H1 (cell line): ENCODE measurements around the gene MYL6. TPM values are rescaled to one million over a fixed set of nuclear protein-coding genes. Genes with fewer than 3 reads are reported as not detected.
A peak's percentile ranks its signal among the peaks of the same experiment; 100 is the strongest.

Experiments
- CTCF ChIA-PET: fragments of 300-600 bp; sonication (Branson Sonifier 250); formaldehyde crosslinking; loops from one replicate; lab custom pipeline; 2021; ENCODE audit not compliant: partially characterized antibody; lab: Charles Lee
- POLR2A ChIA-PET: fragments of 300-600 bp; sonication (Branson Sonifier 250); formaldehyde crosslinking; loops from one replicate; lab custom pipeline; 2021; ENCODE audit warnings: inconsistent platforms; ENCODE audit not compliant: partially characterized antibody; lab: Charles Lee
- DNase-seq, 2 experiments: peaks; one replicate each; pipeline versions ENCODE4 v3.0.0 to v3.0.0-alpha.2; 2010 to 2022; ENCODE audit warnings: low spot score in 2 of 2, low read depth in 1 of 2, mixed read lengths in 1 of 2
- FAIRE-seq: peaks from 2 replicates; lab custom pipeline; 2011; peaks lifted over from hg19 to GRCh38; lab: Jason Lieb, UNC
- H2AFZ ChIP-seq: 2 replicates; pipeline ENCODE4 v1.8.1; 2012; ENCODE audit warnings: low read length, inconsistent platforms
- H2AK5ac ChIP-seq: 2 replicates; pipeline ENCODE4 v1.6.1; 2013; ENCODE audit warnings: low read depth, low read length
- H2BK120ac ChIP-seq: replicated peaks from 2 replicates; pipeline ENCODE3; 2013; ENCODE audit warnings: low read depth, low read length, inconsistent platforms
- H2BK12ac ChIP-seq: 2 replicates; pipeline ENCODE4 v1.6.1; 2013; ENCODE audit warnings: low read depth, low read length
- H2BK15ac ChIP-seq: 2 replicates; pipeline ENCODE4 v1.6.1; 2013; ENCODE audit warnings: low read length
- H2BK20ac ChIP-seq: 2 replicates; pipeline ENCODE4 v1.6.1; 2013; ENCODE audit warnings: low read length
- H2BK5ac ChIP-seq: 2 replicates; pipeline ENCODE4 v1.6.1; 2013; ENCODE audit warnings: low read depth, low read length
- H3K14ac ChIP-seq: 2 replicates; pipeline ENCODE4 v1.6.1; 2013; ENCODE audit warnings: inconsistent platforms; ENCODE audit not compliant: insufficient read length
- H3K18ac ChIP-seq: 2 replicates; pipeline ENCODE4 v1.6.1; 2013; ENCODE audit warnings: low read length; ENCODE audit errors: extremely low read depth
- H3K23ac ChIP-seq: 2 replicates; pipeline ENCODE4 v1.6.1; 2013; ENCODE audit warnings: inconsistent platforms; ENCODE audit not compliant: insufficient read length
- H3K23me2 ChIP-seq: 2 replicates; pipeline ENCODE4 v1.6.1; 2013; ENCODE audit warnings: low read depth, low read length
- H3K27ac ChIP-seq: 2 replicates; pipeline ENCODE4 v1.6.1; 2011; ENCODE audit warnings: low read depth, low read length, inconsistent platforms
- H3K27me3 ChIP-seq, 4 experiments: replicated peaks in 1 of 4; 1 replicate in 1 of 4; 2 replicates in 3 of 4; pipeline versions ENCODE4 v1.6.1 to v1.8.1; 2011 to 2013; ENCODE audit warnings: low read length in 3 of 4, mild to moderate bottlenecking in 3 of 4, inconsistent platforms in 2 of 4, mixed read lengths in 2 of 4, moderate library complexity in 1 of 4; ENCODE audit not compliant: control insufficient read depth in 3 of 4, insufficient read depth in 3 of 4; ENCODE audit errors: extremely low read depth in 1 of 4
- H3K36me3 ChIP-seq, 4 experiments: 2 replicates each; pipeline versions ENCODE4 v1.6.1 to v1.8.1; 2011 to 2013; ENCODE audit warnings: mild to moderate bottlenecking in 4 of 4, low read length in 3 of 4, moderate library complexity in 2 of 4, control low read depth in 1 of 4, inconsistent platforms in 1 of 4; ENCODE audit not compliant: insufficient read depth in 4 of 4, control insufficient read depth in 2 of 4
- H3K4ac ChIP-seq: replicated peaks from 2 replicates; pipeline ENCODE3; 2013; ENCODE audit warnings: low read length, low read depth, mixed read lengths, inconsistent platforms; ENCODE audit not compliant: insufficient read length
- H3K4me1 ChIP-seq, 4 experiments: replicated peaks in 1 of 4; 1 replicate in 1 of 4; 2 replicates in 3 of 4; pipeline versions ENCODE4 v1.6.1 to v1.8.1; 2011 to 2013; ENCODE audit warnings: low read length in 3 of 4, inconsistent platforms in 2 of 4, mixed read lengths in 1 of 4; ENCODE audit not compliant: insufficient read depth in 4 of 4, control insufficient read depth in 3 of 4
- H3K4me2 ChIP-seq, 2 experiments: 2 replicates each; pipeline versions ENCODE4 v1.6.1 to v1.8.1; 2011 to 2013; ENCODE audit warnings: low read depth in 2 of 2, low read length in 2 of 2, control low read depth in 1 of 2, inconsistent platforms in 1 of 2, mild to moderate bottlenecking in 1 of 2; ENCODE audit not compliant: insufficient read depth in 1 of 2
- H3K4me3 ChIP-seq, 4 experiments: fragments of 200-600, 300-600 bp in 1 of 4; sonication (generic), shearing (Covaris generic), sonication (Bioruptor Twin) in 1 of 4; 2 replicates each; pipeline versions ENCODE4 v1.5.1 to v1.8.1; 2011 to 2016; ENCODE audit warnings: low read length in 4 of 4, low read depth in 3 of 4, control low read depth in 2 of 4, inconsistent platforms in 2 of 4, mild to moderate bottlenecking in 2 of 4, mixed read lengths in 1 of 4, moderate library complexity in 1 of 4; ENCODE audit not compliant: insufficient read depth in 2 of 4; ENCODE audit errors: extremely low read depth in 1 of 4
- H3K56ac ChIP-seq: replicated peaks from 2 replicates; pipeline ENCODE3; 2013; ENCODE audit warnings: low read depth, mild to moderate bottlenecking, mixed read lengths, low read length, inconsistent platforms; ENCODE audit not compliant: insufficient read length
- H3K79me1 ChIP-seq: 2 replicates; pipeline ENCODE4 v1.6.1; 2013; ENCODE audit warnings: low read depth, low read length, control low read depth
- H3K79me2 ChIP-seq, 2 experiments: 2 replicates each; pipeline versions ENCODE4 v1.6.1 to v1.8.1; 2012 to 2013; ENCODE audit warnings: low read length in 2 of 2, mild to moderate bottlenecking in 2 of 2, inconsistent platforms in 1 of 2; ENCODE audit not compliant: insufficient read depth in 2 of 2, control insufficient read depth in 1 of 2
- H3K9ac ChIP-seq, 4 experiments: replicated peaks in 1 of 4; 1 replicate in 1 of 4; 2 replicates in 3 of 4; pipeline versions ENCODE4 v1.6.1 to v1.8.1; 2011 to 2013; ENCODE audit warnings: low read depth in 3 of 4, low read length in 3 of 4, control low read depth in 2 of 4, mild to moderate bottlenecking in 2 of 4, moderate library complexity in 2 of 4, inconsistent platforms in 1 of 4; ENCODE audit errors: extremely low read depth in 1 of 4
- H3K9me3 ChIP-seq, 2 experiments: 2 replicates each; pipeline versions ENCODE4 v1.6.1 to v1.8.1; 2012 to 2013; ENCODE audit warnings: mild to moderate bottlenecking in 2 of 2, moderate library complexity in 2 of 2, control low read depth in 1 of 2, inconsistent platforms in 1 of 2, low read depth in 1 of 2, low read length in 1 of 2, mixed read lengths in 1 of 2; ENCODE audit not compliant: insufficient read depth in 2 of 2
- H4K20me1 ChIP-seq, 2 experiments: replicated peaks in 1 of 2; 2 replicates each; pipeline versions ENCODE3 to v1.8.1; 2011 to 2013; ENCODE audit warnings: inconsistent platforms in 2 of 2, low read length in 2 of 2, mild to moderate bottlenecking in 1 of 2; ENCODE audit not compliant: insufficient read depth in 2 of 2, control insufficient read depth in 1 of 2
- H4K5ac ChIP-seq: 2 replicates; pipeline ENCODE4 v1.6.1; 2013; ENCODE audit warnings: low read length, low read depth, mixed read lengths, inconsistent platforms; ENCODE audit not compliant: insufficient read length
- H4K8ac ChIP-seq: 2 replicates; pipeline ENCODE4 v1.8.0; 2013; ENCODE audit warnings: mild to moderate bottlenecking, moderate library complexity, low read length, inconsistent platforms; ENCODE audit not compliant: insufficient read depth; ENCODE audit errors: extremely low read depth
- H4K91ac ChIP-seq: replicated peaks from 2 replicates; pipeline ENCODE3; 2013; ENCODE audit warnings: low read length, mixed read lengths, inconsistent platforms; ENCODE audit not compliant: insufficient read length
- CEBPB ChIP-seq: IDR thresholded peaks from 2 replicates; pipeline ENCODE4 v1.6.1; 2012; ENCODE audit warnings: low read depth, low read length
- EP300 ChIP-seq, 2 experiments: IDR thresholded peaks; 1 replicate in 1 of 2; 2 replicates in 1 of 2; pipeline ENCODE4 v1.6.1; 2011 to 2012; ENCODE audit warnings: low read depth in 2 of 2, low read length in 2 of 2, mild to moderate bottlenecking in 2 of 2, borderline replicate concordance in 1 of 2, inconsistent platforms in 1 of 2, moderate library complexity in 1 of 2
- EZH2 ChIP-seq: fragments of 200-600 bp; sonication (generic); IDR thresholded peaks from 2 replicates; pipeline ENCODE4 v1.7.1; 2012; ENCODE audit warnings: low read depth, mild to moderate bottlenecking, moderate library complexity, low read length, inconsistent platforms; ENCODE audit not compliant: severe bottlenecking
- JUN ChIP-seq: IDR thresholded peaks from 2 replicates; pipeline ENCODE4 v1.6.1; 2011; ENCODE audit warnings: low read depth, mild to moderate bottlenecking, improper control_type of control experiment, low read length
- KDM1A ChIP-seq: fragments of 200-600, 300-600 bp; sonication (generic); IDR thresholded peaks from 2 replicates; pipeline ENCODE4 v1.7.1; 2016; ENCODE audit warnings: mild to moderate bottlenecking, low read length, borderline replicate concordance
- RAD21 ChIP-seq, 2 experiments: IDR thresholded peaks in 1 of 2; conservative IDR thresholded peaks in 1 of 2; 2 replicates each; pipeline ENCODE4 v1.6.1; 2011; ENCODE audit warnings: low read depth in 2 of 2, low read length in 2 of 2, improper control_type of control experiment in 1 of 2, inconsistent platforms in 1 of 2, mild to moderate bottlenecking in 1 of 2, moderate library complexity in 1 of 2
- SIN3A ChIP-seq, 2 experiments: IDR thresholded peaks in 1 of 2; conservative IDR thresholded peaks in 1 of 2; 2 replicates each; pipeline ENCODE4 v1.6.1; 2011 to 2012; ENCODE audit warnings: low read length in 2 of 2, improper control_type of control experiment in 1 of 2, low read depth in 1 of 2, mild to moderate bottlenecking in 1 of 2
- TAF7 ChIP-seq: optimal IDR thresholded peaks from 2 replicates; pipeline ENCODE3; 2011; ENCODE audit warnings: low read depth, mild to moderate bottlenecking, inconsistent platforms, low read length, moderate library complexity, borderline replicate concordance
- WGBS, 2 experiments: shearing (Covaris generic) in 1 of 2; methylation state at CpG; one replicate each; pipeline versions ENCODE4 v1.1.6 to v1.1.7; 2013 to 2015; ENCODE audit warnings: low lambda C conversion rate in 2 of 2, mixed read lengths in 2 of 2, inconsistent platforms in 1 of 2, low coverage in 1 of 2, missing lambda C conversion rate in 1 of 2; ENCODE audit not compliant: insufficient replicate concordance in 2 of 2, insufficient coverage in 1 of 2, insufficient read length in 1 of 2; ENCODE audit errors: extremely low coverage in 1 of 2, missing lambda C conversion rate in 1 of 2; 5-methylcytosine and 5-hydroxymethylcytosine counted together
- polyA plus RNA-seq, 7 experiments: library from polyadenylated mRNA; depleted of rRNA in 3 of 7; stranded (reverse) in 5 of 7; unstranded in 2 of 7; fragments of >200 nt in 5 of 7; fragments of 200-250 nt in 2 of 7; gene quantifications; 1 replicate in 5 of 7; 2 replicates in 1 of 7; 4 replicates in 1 of 7; pipeline versions ENCODE4 v1.2.1 to v1.2.3, GENCODE V29; 2011 to 2013; ENCODE audit warnings: missing spikeins in 2 of 7, mixed read lengths in 2 of 7
- total RNA-seq: library from RNA; stranded (reverse); fragmentation: NEBNext Ultra II Directional; extraction: Animal tissue kit (Norgen Biotek cat#: 25700); gene quantifications from 2 replicates; pipeline ENCODE4 v1.2.1, GENCODE V29; 2021

MYL6 gene
- total and polyA plus RNA-seq, 2 of the 8 experiments (the other 6 are each of a cell fraction or from before 2014, with no cell fraction given) = 1,130 to 2,279 TPM

- Histone ChIP-seq H2AK5ac (no peak overlapping the region), H3K79me2 (peaks cover 3 to 13% of the 10 kb centered on the region in 2 experiments; a peak in 3 of 4 replicates), H4K5ac (no peak overlapping the region), H3K27ac (no peak overlapping the region), H3K36me3 (peaks cover 0 to 19% (median 7%) of the 10 kb centered on the region in 4 experiments; a peak in 7 of 8 replicates), H3K4me2 (peak overlapping the region; percentile 96 to 99; a peak in 3 of 4 replicates), H2BK20ac (no peak overlapping the region), H3K18ac (no peak overlapping the region), H3K14ac (no peak overlapping the region), H3K9ac (no peak overlapping the region), H3K27me3 (no peaks in the 10 kb centered on the region), H3K56ac (no peak overlapping the region), H4K8ac (no peak overlapping the region), H3K79me1 (no peaks in the 10 kb centered on the region; the same call in 1 of the 2 replicates), H3K23me2 (peaks cover 10% of the 10 kb centered on the region), H4K91ac (no peak overlapping the region), H3K9me3 (no peaks in the 10 kb centered on the region), H2BK120ac (no peak overlapping the region), H2BK12ac (no peak overlapping the region), H2BK5ac (no peak overlapping the region; the same call in 1 of the 2 replicates), H2AFZ (no peak overlapping the region), H3K4ac (no peak overlapping the region), H4K20me1 (peaks cover 0 to 3% of the 10 kb centered on the region in 2 experiments), H3K4me1 (peaks cover 0 to 9% (median 5%) of the 10 kb centered on the region in 4 experiments; a peak in 5 of 7 replicates), H3K4me3 (peak overlapping the region; percentile 54 to 85 (median 75); a peak in 5 of 8 replicates), H3K23ac (no peak overlapping the region), H2BK15ac (no peak overlapping the region)
- POLR2A ChIA-PET = interaction anchor here (0.8 to 7.1 kb wide), 10 partner anchors 9 to 148 kb away, joined by 3 to 267 read pairs (median 24); partner anchors contain the start of genes ERBB3, ESYT1, PA2G4 and RNF41
- DNase-seq (peak in 1 of 2 experiments; percentile 69), FAIRE-seq (no peak)
- CTCF ChIA-PET = interaction anchor here (0.6 to 5.3 kb wide), 26 partner anchors 9 to 337 kb away, joined by 3 to 47 read pairs (median 6); partner anchors contain the start of genes ESYT1, MYL6, MYL6B and PA2G4
- 3% methylated on average over 2 of the region's 2 CpGs; no CpG with 5 or more reads in 1 of the 2 experiments for WGBS, 2 experiments
- TF ChIP-seq JUN = no peak
- no peak; a peak in 1 of 3 replicates for TF ChIP-seq EP300 (IDR thresholded peaks at IDR 0.05; ENCODE audit: borderline replicate concordance in 1 of 2, low read depth in 2 of 2, low read length in 2 of 2)
- peak; percentile 89 to 93 for TF ChIP-seq SIN3A (conservative IDR thresholded peaks at IDR 0.05 in 1 of 2, IDR thresholded peaks at IDR 0.05 in 1 of 2; ENCODE audit: low read depth in 1 of 2, low read length in 2 of 2)
- TF ChIP-seq EZH2 = no peak
- TF ChIP-seq CEBPB = 0 out of 2 replicates have a peak, but pooled peaks have one; percentile 53
- peak; percentile 79 to 87 for TF ChIP-seq RAD21 (IDR thresholded peaks at IDR 0.05 in 1 of 2, conservative IDR thresholded peaks at IDR 0.05 in 1 of 2; ENCODE audit: low read depth in 2 of 2, low read length in 2 of 2)
- TF ChIP-seq TAF7 = no peak
- no peak for TF ChIP-seq KDM1A
Measured at GRCh38 chr12:56119361-56119796, 38.8 kb upstream of the MYL6 start.
